ELR (cell line): ENCODE data around the gene PPM1L.
"Not testable (repeated sequence)": the region's sequence is repeated elsewhere in the genome, so short reads cannot be mapped to it uniquely, and the experiment has no call there.

Experiments used
- DNase-seq: peaks from one replicate; pipeline ENCODE4 v3.0.0-alpha.2; 2015; ENCODE audit warnings: low read depth

PPM1L gene

GRCh38 chr3:160987982-160988964 lies 232.2 kb downstream of the PPM1L start:
- no peak for DNase-seq

GRCh38 chr3:160990446-160990845 lies 234.4 kb downstream of the PPM1L start:
- DNase-seq: no peak

GRCh38 chr3:160992712-160993111 lies 236.7 kb downstream of the PPM1L start:
- DNase-seq: no peak

- DNase-seq: no peak
These were observed 240.8 kb downstream of the PPM1L start for GRCh38 chr3:160996811-160997210.

GRCh38 chr3:160998581-160998980 lies 242.6 kb downstream of the PPM1L start:
- DNase-seq: no peak

GRCh38 chr3:160999274-160999673 lies 243.2 kb downstream of the PPM1L start:
- DNase-seq: no peak

- DNase-seq: no peak
These were observed 252.1 kb downstream of the PPM1L start for GRCh38 chr3:161008086-161008485.

- not testable (repeated sequence) for DNase-seq
These were observed 254.1 kb downstream of the PPM1L start for GRCh38 chr3:161010151-161010550.

GRCh38 chr3:161014843-161015749 lies 259.1 kb downstream of the PPM1L start:
- no peak for DNase-seq

- DNase-seq: no peak
These were observed 260.6 kb downstream of the PPM1L start for GRCh38 chr3:161016417-161017313.

GRCh38 chr3:161017971-161018370 lies 261.9 kb downstream of the PPM1L start:
- no peak for DNase-seq

GRCh38 chr3:161020256-161020655 lies 264.2 kb downstream of the PPM1L start:
- DNase-seq: no peak

- no peak for DNase-seq
These were observed 269.9 kb downstream of the PPM1L start for GRCh38 chr3:161025911-161026310.

GRCh38 chr3:161026612-161027510 lies 270.8 kb downstream of the PPM1L start:
- no peak for DNase-seq

- DNase-seq: no peak
These were observed 272.6 kb downstream of the PPM1L start for GRCh38 chr3:161028555-161029153.

GRCh38 chr3:161031134-161031533 lies 275.1 kb downstream of the PPM1L start:
- DNase-seq: peak; percentile 6

GRCh38 chr3:161034913-161035550 lies 279.0 kb downstream of the PPM1L start:
- DNase-seq: peak; percentile 4

- DNase-seq: no peak
These were observed 279.7 kb downstream of the PPM1L start for GRCh38 chr3:161035711-161036110.

GRCh38 chr3:161038725-161039124 lies 282.7 kb downstream of the PPM1L start:
- DNase-seq: no peak
